Measurements from ENCODE around the gene SDSL. TPM values are rescaled to one million over a fixed set of nuclear protein-coding genes. Genes with fewer than 3 reads are reported as not detected.

The SDSL gene
- total RNA-seq, 1 donor from 2014 or later: 1.6 TPM

- DNase-seq: no peak
These were observed 63.1 kb downstream of the SDSL start for GRCh38 chr12:113485330-113485729.

GRCh38 chr12:113486722-113487121, 64.5 kb downstream of the SDSL start:
- DNase-seq: no peak

Other genes with a start within 250 kb of the SDSL start
- 12.0 TPM for gene DDX54, start 236.9 kb upstream of the SDSL start, total RNA-seq
- gene RITA1, start 236.7 kb upstream of the SDSL start, total RNA-seq: 8.4 TPM
- 4.7 TPM for gene TPCN1, start 200.9 kb upstream of the SDSL start, total RNA-seq
- gene SLC8B1, start 87.3 kb upstream of the SDSL start, total RNA-seq: 5.0 TPM
- 8.9 TPM for gene PLBD2, start 63.8 kb upstream of the SDSL start, total RNA-seq
- 0.62 TPM for gene SDS, start 18.5 kb upstream of the SDSL start, total RNA-seq
- gene LHX5, start 49.5 kb downstream of the SDSL start, total RNA-seq: not detected

Measured in occipital lobe (tissue), 2 donors.